GM18526 (cell line): ENCODE measurements around the gene BBS9.

ENCODE experiments used
- POLR2A ChIP-seq: IDR thresholded peaks from 3 replicates; pipeline ENCODE4 v1.6.1; 2011; ENCODE audit not compliant: insufficient read length; ENCODE audit errors: extremely low read depth

BBS9 gene

GRCh38 chr7:33179519-33179918 lies 50.2 kb downstream of the BBS9 start:
- TF ChIP-seq POLR2A: no peak

GRCh38 chr7:33183504-33183903 lies 54.1 kb downstream of the BBS9 start:
- no peak for TF ChIP-seq POLR2A

- no peak for TF ChIP-seq POLR2A
Measured at GRCh38 chr7:33184828-33185227, 55.5 kb downstream of the BBS9 start.

GRCh38 chr7:33185786-33186185 lies 56.4 kb downstream of the BBS9 start:
- no peak for TF ChIP-seq POLR2A

- TF ChIP-seq POLR2A: no peak
Measured at GRCh38 chr7:33186192-33186591, 56.8 kb downstream of the BBS9 start.

GRCh38 chr7:33190688-33191304 lies 61.4 kb downstream of the BBS9 start:
- TF ChIP-seq POLR2A: no peak

GRCh38 chr7:33191340-33191739 lies 62.0 kb downstream of the BBS9 start:
- no peak for TF ChIP-seq POLR2A

GRCh38 chr7:33192695-33193291 lies 63.4 kb downstream of the BBS9 start:
- no peak for TF ChIP-seq POLR2A

GRCh38 chr7:33193308-33193864 lies 64.0 kb downstream of the BBS9 start:
- TF ChIP-seq POLR2A: no peak

- no peak for TF ChIP-seq POLR2A
Measured at GRCh38 chr7:33195264-33195663, 65.9 kb downstream of the BBS9 start.

- TF ChIP-seq POLR2A: no peak
Measured at GRCh38 chr7:33196221-33196620, 66.9 kb downstream of the BBS9 start.

- no peak for TF ChIP-seq POLR2A
Measured at GRCh38 chr7:33200282-33200681, 70.9 kb downstream of the BBS9 start.

- TF ChIP-seq POLR2A: no peak
Measured at GRCh38 chr7:33201821-33202220, 72.5 kb downstream of the BBS9 start.

- TF ChIP-seq POLR2A: no peak
Measured at GRCh38 chr7:33210958-33211357, 81.6 kb downstream of the BBS9 start.

GRCh38 chr7:33212144-33212543 lies 82.8 kb downstream of the BBS9 start:
- no peak for TF ChIP-seq POLR2A

- TF ChIP-seq POLR2A: no peak
Measured at GRCh38 chr7:33215992-33216391, 86.6 kb downstream of the BBS9 start.

- TF ChIP-seq POLR2A: no peak
Measured at GRCh38 chr7:33217595-33217994, 88.2 kb downstream of the BBS9 start.
